Prostate gland (tissue), 2 donors: ENCODE measurements around the gene DDX51.

Source experiments
- POLR2AphosphoS5 ChIP-seq: sonication (generic); formaldehyde crosslinking; IDR thresholded peaks from one replicate; pipeline ENCODE4 v1.6.1; 2017; ENCODE audit warnings: antibody characterized with exemption
- TF ChIP-seq, protein P1 (sequence below), 4 experiments: fragments of 200-600 bp in 2 of 4; fragments of 450-650 bp in 2 of 4; sonication (generic) in 2 of 4; IDR thresholded peaks; 1 replicate in 3 of 4; 2 replicates in 1 of 4; pipeline ENCODE4 v1.5.1; 2016 to 2019; ENCODE audit warnings: antibody characterized with exemption in 4 of 4, mild to moderate bottlenecking in 2 of 4, moderate library complexity in 2 of 4

DNA sequence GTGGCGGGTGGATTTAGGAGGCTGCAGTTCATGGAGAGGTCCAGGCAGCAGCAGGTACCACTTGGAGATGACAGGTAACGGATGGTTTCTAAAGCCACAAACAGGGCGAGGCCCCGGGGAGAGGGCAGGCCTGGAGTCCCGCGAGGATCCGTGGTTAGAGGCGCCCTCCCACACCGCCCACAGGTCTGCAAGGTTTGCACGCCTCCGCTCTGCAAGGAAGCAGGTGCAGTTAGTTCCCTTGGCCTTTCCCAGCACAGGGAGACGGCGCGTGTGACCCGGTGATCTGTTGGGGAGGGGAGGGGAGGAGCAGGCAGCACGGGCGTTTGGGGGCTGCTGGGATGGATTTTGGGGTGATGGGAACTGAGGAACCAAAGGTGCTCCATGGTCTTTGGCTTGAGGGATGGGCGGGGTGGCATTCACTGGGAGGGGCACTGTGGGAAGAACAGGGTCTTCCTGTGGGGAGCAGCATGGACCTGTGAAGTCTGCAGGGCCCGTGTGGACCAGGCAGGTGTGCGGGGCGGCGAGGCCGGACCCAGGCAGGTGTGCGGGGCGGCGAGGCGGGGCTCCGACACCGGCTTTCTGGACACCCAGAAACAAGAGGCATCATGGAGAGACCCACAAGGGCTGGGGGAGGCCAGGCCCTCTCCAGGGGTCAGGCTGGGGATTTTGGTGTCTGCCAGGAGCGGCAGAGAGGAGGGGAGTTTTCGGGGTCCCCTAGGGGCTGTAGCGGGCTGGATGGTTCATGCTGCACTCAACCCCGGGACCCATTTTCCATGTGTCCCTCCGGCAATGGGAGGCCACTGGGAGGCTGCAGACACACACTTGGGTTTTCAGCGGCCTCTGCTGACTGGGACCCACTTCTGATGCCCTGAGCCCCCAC lies 29.3 kb upstream of the DDX51 start:
- TF ChIP-seq, protein P1, sequence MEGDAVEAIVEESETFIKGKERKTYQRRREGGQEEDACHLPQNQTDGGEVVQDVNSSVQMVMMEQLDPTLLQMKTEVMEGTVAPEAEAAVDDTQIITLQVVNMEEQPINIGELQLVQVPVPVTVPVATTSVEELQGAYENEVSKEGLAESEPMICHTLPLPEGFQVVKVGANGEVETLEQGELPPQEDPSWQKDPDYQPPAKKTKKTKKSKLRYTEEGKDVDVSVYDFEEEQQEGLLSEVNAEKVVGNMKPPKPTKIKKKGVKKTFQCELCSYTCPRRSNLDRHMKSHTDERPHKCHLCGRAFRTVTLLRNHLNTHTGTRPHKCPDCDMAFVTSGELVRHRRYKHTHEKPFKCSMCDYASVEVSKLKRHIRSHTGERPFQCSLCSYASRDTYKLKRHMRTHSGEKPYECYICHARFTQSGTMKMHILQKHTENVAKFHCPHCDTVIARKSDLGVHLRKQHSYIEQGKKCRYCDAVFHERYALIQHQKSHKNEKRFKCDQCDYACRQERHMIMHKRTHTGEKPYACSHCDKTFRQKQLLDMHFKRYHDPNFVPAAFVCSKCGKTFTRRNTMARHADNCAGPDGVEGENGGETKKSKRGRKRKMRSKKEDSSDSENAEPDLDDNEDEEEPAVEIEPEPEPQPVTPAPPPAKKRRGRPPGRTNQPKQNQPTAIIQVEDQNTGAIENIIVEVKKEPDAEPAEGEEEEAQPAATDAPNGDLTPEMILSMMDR (IDR thresholded peaks at IDR 0.05): no peak
- TF ChIP-seq POLR2AphosphoS5: no peak
